HTR-8/SVneo (cell line): Measurements from ENCODE around the gene OR2A1.
"Not testable (repeated sequence)": the region's sequence is repeated elsewhere in the genome, so short reads cannot be mapped to it uniquely, and the experiment has no call there.

Source experiments
- DNase-seq: peaks from one replicate; pipeline ENCODE4 v3.0.0; 2011; ENCODE audit warnings: low spot score, mixed read lengths; ENCODE audit not compliant: insufficient read length
- FAIRE-seq: peaks from 2 replicates; lab custom pipeline; 2011; peaks lifted over from hg19 to GRCh38; lab: Jason Lieb, UNC

Gene OR2A1

DNA sequence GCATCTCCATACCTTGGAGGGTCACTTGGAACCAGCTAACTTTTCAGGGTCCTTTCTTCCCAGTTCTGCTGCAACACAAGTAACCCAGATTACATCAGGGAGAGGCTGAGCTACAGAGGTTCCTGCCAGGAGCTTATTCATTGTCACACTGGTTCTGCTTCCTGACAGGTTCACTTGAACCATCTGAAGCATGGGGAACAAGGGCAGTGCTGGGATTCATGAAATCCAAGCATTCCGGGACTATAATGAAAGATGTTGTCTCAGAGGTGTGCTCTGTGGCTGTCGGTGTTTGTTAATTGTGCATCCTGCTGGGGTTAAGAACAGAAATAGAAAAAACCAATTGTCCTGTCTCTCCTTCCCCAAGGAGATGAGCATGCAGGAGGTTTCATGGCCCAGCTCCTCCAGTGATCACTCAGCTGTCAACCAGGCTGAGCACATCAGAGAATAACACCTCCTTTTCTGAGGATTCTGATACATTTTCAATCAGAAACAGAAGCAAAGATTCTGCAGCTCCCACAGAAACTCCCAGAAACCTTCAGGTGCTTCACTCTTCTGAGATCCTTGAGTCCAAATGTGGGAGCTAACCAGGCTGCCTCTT, at the start of gene OR2A1:
TSS of gene OR2A1 (plus strand) at position 548 of the 598 bp plus-strand sequence. CDS start 5,706 bp downstream, outside the sequence.
- DNase-seq, FAIRE-seq: not testable (repeated sequence)

DNA sequence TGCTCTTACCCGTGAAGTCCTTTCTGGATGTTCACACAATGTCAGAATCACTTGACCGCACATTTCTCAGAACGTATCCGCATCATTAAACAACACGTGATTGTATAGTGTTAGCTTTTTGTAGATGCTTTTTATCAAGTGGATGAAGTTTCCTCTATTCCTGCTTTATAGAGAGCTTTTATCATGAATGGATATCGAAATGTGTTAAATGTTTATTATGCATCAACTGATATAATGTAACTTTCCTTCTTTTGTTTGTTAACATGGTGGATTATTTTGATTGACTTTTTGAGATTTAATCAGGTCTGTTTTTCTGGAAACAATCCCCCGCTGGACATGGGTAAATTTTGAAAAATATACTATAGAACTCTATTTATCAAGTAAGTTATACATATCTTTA, 47.5 kb upstream of the OR2A1 start, which contains the start of gene OR2A7:
TSS of gene OR2A7 (minus strand) at position 101 of the 400 bp plus-strand sequence. CDS start 5,164 bp downstream, outside the sequence.
- FAIRE-seq, DNase-seq: not testable (repeated sequence)

DNA sequence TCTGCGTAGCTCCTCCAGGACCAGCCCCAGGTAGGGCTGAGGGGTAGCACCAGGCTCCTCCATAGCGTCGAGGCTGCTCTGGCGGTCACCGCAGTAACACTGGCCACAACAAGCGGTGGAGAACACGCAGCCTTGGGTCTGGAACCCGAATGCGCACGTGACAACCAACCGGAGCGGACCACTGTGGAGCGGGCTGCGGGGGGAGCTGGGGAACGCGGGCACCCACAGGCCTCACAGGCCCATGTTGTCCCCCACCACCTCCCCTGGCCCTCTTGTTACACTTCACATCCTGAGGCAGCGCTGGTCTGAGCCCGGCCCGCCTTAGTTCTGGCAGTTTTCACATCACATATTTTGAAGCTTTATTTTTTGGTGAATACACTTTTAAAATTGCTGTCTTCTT, 43.0 kb upstream of the OR2A1 start, which contains the start of gene CTAGE8:
TSS of gene CTAGE8 (minus strand) at position 101 of the 400 bp plus-strand sequence. CDS start at position 63, 38 bp downstream.
- not testable (repeated sequence) for FAIRE-seq

DNA sequence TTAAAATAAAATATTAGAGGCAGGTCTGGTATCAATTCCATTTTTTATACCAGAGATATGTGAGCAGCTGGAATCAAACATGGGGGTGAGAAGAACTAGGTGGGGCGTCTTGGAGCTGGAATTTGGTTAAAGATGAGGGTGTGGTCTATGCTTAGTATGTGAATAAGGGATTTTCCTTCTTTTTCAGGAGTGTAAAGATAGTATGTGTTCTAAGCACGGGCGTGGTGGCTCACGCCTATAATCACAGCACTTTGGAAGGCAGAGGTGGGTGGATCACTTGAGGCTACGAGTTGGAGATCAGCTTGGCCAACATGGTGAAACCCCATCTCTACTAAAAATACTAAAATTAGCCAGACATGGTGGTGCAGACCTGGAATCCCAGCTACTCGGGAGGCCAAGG, 36.9 kb upstream of the OR2A1 start:
- FAIRE-seq, DNase-seq: not testable (repeated sequence)

More for the DNA sequence above, 43.0 kb upstream of the OR2A1 start, which contains the start of gene CTAGE8:
- DNase-seq = not testable (repeated sequence)

- not testable (repeated sequence) for FAIRE-seq, DNase-seq
Observed at GRCh38 chr7:144280010-144280409, 32.2 kb upstream of the OR2A1 start.

GRCh38 chr7:144281981-144282380, 30.2 kb upstream of the OR2A1 start:
- not testable (repeated sequence) for DNase-seq, FAIRE-seq

DNA sequence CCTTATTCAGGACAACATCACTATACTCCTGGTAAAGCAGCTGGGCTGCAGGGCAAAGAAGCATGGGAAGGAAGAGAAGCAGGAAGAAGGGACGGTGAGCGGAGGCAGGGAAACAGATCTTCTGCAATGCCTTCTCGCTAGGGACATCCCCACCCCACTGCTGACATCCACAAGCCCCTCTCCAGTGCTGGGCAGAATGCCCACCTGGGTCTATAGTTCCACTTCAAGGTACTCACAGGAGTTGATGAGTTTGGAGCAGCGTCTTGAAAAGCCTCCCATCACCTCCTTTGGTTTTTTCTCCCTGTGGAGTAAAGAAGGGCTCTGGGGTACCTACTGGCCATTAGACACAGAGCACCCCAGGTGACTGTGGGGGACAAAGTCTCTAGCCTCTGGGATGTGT, 29.7 kb upstream of the OR2A1 start:
- FAIRE-seq = not testable (repeated sequence)

GRCh38 chr7:144283716-144284115, 28.5 kb upstream of the OR2A1 start:
- DNase-seq, FAIRE-seq: not testable (repeated sequence)

More for the DNA sequence above, 29.7 kb upstream of the OR2A1 start:
- not testable (repeated sequence) for DNase-seq

- DNase-seq, FAIRE-seq: not testable (repeated sequence)
Observed at GRCh38 chr7:144287171-144287784, 24.9 kb upstream of the OR2A1 start.

GRCh38 chr7:144291607-144292006, 20.6 kb upstream of the OR2A1 start:
- not testable (repeated sequence) for DNase-seq, FAIRE-seq

- FAIRE-seq, DNase-seq: not testable (repeated sequence)
Observed at GRCh38 chr7:144292384-144293161, 19.6 kb upstream of the OR2A1 start.

DNA sequence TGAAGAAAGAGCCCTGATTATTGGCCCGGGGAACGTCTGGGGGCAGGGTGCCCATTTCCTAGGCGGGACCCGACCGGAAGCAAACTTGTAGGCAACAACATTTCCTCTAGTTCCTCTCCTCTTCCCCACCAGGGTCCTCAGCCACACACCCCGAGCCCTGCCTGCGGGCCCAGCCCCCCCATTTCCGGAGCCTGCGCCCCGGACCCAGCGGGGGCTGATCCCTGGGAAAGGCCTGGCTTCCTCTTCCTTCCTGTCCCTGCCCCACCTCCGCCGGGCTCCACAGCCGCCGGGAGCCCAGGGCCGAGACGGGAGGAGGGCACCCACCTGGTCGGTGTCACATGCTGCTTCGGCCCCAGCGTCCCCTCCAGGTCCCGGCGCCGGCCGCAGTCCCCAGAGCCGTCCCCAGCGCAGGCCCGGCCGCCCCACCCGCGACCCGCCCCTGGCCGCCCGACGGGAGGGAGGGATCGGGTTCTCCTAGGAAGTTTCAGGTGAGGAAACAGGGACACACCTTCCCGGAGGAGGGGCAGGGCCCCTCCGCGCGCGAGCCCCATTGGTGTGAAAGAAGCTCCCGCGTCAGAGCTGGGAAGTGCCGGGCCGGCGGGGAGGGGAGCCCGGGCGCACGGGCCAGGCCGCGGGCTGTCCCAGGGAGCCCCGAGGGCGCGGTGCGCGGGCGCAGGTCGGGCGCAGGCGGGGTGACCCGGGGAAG, 18.3 kb upstream of the OR2A1 start:
- not testable (repeated sequence) for DNase-seq, FAIRE-seq

- FAIRE-seq, DNase-seq: not testable (repeated sequence)
Observed at GRCh38 chr7:144302578-144303303, 9.5 kb upstream of the OR2A1 start.

GRCh38 chr7:144303607-144304006, 8.6 kb upstream of the OR2A1 start:
- not testable (repeated sequence) for FAIRE-seq, DNase-seq

DNA sequence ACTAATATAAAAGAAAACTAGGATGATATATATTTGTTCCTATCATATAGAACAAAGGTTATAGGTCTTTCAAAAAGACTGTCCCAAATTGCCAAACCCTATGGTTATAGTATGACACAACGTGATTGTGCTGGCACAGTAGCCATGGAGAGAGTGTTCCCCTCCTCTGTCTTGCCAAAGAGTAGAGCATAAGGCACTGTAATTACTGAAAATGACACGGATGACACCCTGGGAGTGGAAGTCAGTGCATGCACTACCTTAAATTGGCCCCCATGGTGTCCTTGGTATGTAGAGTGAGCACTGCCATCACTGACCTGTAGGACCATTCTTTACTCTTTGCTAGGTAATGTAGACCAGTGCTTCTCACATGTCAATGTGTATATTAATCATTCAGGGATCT, 7.1 kb upstream of the OR2A1 start:
- FAIRE-seq, DNase-seq: not testable (repeated sequence)

DNA sequence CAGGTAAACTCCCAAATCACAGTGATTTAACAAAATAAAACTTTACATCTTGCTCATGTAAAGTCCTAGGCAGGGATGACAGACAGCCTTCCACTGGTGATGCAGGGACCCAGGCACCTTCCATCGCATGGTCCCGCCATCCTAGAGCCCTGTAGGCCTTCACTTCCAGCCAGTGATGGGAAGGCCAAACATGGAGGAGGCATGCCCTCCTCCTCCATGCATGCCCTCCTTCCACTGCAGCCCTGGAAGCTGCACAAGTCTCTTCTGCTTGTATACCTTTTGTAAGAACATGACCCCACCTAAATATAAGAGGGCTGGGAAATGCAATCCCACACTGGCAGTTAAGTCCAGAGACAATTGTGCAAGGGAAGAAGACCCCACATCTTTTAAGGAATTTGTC, 2.5 kb upstream of the OR2A1 start:
- FAIRE-seq = not testable (repeated sequence)

DNA sequence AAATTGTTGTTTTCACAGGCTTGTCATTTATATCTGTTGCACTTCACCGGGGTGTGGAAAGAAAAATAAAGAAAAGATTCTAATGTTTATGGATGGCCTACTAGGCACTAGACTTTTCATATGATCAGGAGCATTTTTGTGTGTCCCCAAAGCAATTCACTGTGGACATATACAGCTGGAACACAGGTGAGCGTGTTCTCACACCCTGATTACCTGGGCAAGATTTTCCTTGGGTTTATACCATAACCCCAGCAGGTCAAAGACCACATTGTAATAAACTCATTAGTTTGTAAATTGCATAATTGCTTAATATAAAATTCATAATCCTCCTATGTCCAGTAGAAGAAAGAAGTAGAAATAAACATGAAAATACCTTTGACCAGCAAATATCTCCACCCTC, 1.0 kb upstream of the OR2A1 start:
- FAIRE-seq, DNase-seq: not testable (repeated sequence)

More for the DNA sequence above, 2.5 kb upstream of the OR2A1 start:
- DNase-seq = not testable (repeated sequence)

DNA sequence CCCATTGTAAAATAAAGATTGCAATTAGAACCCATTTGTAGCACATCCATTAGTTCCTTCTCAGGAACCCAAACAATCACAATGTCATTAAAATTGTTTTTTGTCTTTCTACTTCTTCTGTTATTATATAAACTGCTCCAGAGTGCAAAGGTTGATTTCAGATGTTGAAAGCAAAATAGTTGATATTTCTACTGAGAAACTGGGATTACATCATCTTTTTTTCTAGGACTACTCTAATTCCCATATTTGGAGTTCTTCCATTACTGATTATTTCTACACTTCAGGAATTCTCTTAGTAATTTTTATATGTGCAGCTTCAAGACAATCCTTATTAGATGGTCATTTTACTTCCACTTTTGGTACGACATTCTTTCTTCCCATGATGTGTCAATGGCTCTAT, 5.3 kb downstream of the OR2A1 start:
- DNase-seq, FAIRE-seq: not testable (repeated sequence)

DNA sequence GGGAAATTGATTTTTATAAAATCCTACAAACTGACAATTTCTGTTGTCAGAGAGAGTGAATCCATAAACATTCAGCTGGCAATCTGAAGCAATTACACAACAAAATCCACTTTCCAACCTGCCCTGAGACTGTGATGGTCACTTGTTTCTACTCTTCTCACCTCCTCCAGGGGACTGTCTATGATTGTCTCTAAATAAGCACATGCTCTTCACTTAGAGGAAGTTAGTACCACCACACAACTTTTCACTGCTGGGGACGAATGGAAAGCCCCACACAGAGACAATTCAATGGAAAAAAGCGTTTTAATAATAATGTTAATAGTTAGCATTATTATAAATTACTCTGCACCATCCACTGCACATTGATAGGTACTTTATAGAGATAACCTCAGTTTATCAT, 7.3 kb downstream of the OR2A1 start:
- not testable (repeated sequence) for DNase-seq, FAIRE-seq
